Panc1 (cell line): ENCODE results near the gene FLG. TPM values are rescaled to one million over a fixed set of nuclear protein-coding genes. Genes with fewer than 3 reads are reported as not detected.

Experiments used
- ATAC-seq: fragments of 200-7000 bp; cut with Tn5 transposase; 2 replicates; pipeline ENCODE4 v1.9.1; 2020; ENCODE audit warnings: mild to moderate bottlenecking, moderate library complexity
- BruUV-seq: library from RNA; stranded (reverse); fragments of 400-500 nt; replicated peaks from 2 replicates; lab custom pipeline; 2021; lab: Mats Ljungman, UMichigan
- CTCF ChIA-PET: fragments of 300-600 bp; sonication (Branson Sonifier 250); formaldehyde crosslinking; loops from one replicate; lab custom pipeline; 2022; ENCODE audit warnings: antibody characterized with exemption; lab: Charles Lee
- POLR2A ChIA-PET: fragments of 300-600 bp; sonication (Branson Sonifier 250); formaldehyde crosslinking; loops from one replicate; lab custom pipeline; 2022; ENCODE audit warnings: antibody characterized with exemption; lab: Charles Lee
- DNase-seq: peaks from one replicate; pipeline ENCODE4 v3.0.0-alpha.2; 2010; ENCODE audit warnings: low read depth, low spot score
- H3K27ac ChIP-seq: 2 replicates; pipeline ENCODE4 v1.5.1; 2011; ENCODE audit warnings: mild to moderate bottlenecking, low read length, inconsistent platforms
- H3K27me3 ChIP-seq: fragments of 200-500 bp; sonication (Bioruptor generic); 2 replicates; pipeline ENCODE4 v1.6.0; 2014; ENCODE audit warnings: low read length, inconsistent platforms; ENCODE audit not compliant: control insufficient read depth, insufficient read depth
- H3K36me3 ChIP-seq: fragments of 200-500 bp; sonication (Bioruptor generic); 2 replicates; pipeline ENCODE4 v1.5.1; 2014; ENCODE audit warnings: inconsistent platforms, mild to moderate bottlenecking, low read length, moderate library complexity; ENCODE audit not compliant: control insufficient read depth, insufficient read depth
- H3K4me1 ChIP-seq: 2 replicates; pipeline ENCODE4 v1.5.1; 2011; ENCODE audit warnings: inconsistent platforms, mild to moderate bottlenecking, low read length, moderate library complexity; ENCODE audit not compliant: control insufficient read depth, insufficient read depth
- H3K4me3 ChIP-seq, 2 experiments: 2 replicates each; pipeline ENCODE4 v1.5.1; 2011 to 2012; ENCODE audit warnings: low read depth in 2 of 2, low read length in 2 of 2, mild to moderate bottlenecking in 2 of 2, inconsistent platforms in 1 of 2, moderate library complexity in 1 of 2
- H3K9me3 ChIP-seq: fragments of 200-500 bp; sonication (Bioruptor generic); 2 replicates; pipeline ENCODE4 v1.5.1; 2014; ENCODE audit warnings: low read depth, mild to moderate bottlenecking, inconsistent platforms, low read length, moderate library complexity; ENCODE audit not compliant: control insufficient read depth, insufficient read depth
- POLR2AphosphoS5 ChIP-seq: IDR thresholded peaks from 2 replicates; pipeline ENCODE4 v1.6.1; 2012; ENCODE audit warnings: mild to moderate bottlenecking, low read depth, low read length, moderate library complexity
- SIN3A ChIP-seq: IDR thresholded peaks from 2 replicates; pipeline ENCODE4 v1.6.1; 2012; ENCODE audit warnings: low read depth, mild to moderate bottlenecking, low read length, moderate library complexity, borderline replicate concordance; ENCODE audit not compliant: insufficient read depth
- TCF7L2 ChIP-seq: IDR thresholded peaks from 2 replicates; pipeline ENCODE4 v1.6.1; 2011; ENCODE audit warnings: mild to moderate bottlenecking, low read depth, low read length, inconsistent platforms
- in situ Hi-C: cut with HindIII; loops from 2 replicates; pipeline ENCODE4 v1.10.0; 2016; ENCODE audit warnings: low sequenced_read_pairs, low pct_unique_long_range_greater_than_20kb
- intact Hi-C: fragments of 100-400 bp; cut with micrococcal nuclease; formaldehyde crosslinking; loops from one replicate; pipeline ENCODE4 v1.10.0; 2022; ENCODE audit not compliant: unreplicated experiment
- total RNA-seq: library from RNA; stranded (reverse); gene quantifications from one replicate; pipeline ENCODE4 v1.2.1, GENCODE V29; 2021; ENCODE audit not compliant: unreplicated experiment
- TF ChIP-seq, protein P1 (sequence below), 2 experiments: IDR thresholded peaks; 2 replicates each; pipeline ENCODE4 v1.6.1; 2011 to 2012; ENCODE audit warnings: low read depth in 2 of 2, control low read depth in 1 of 2, low read length in 1 of 2, mild to moderate bottlenecking in 1 of 2, moderate library complexity in 1 of 2; ENCODE audit not compliant: insufficient read depth in 1 of 2
- TF ChIP-seq, protein P2 (sequence below): fragments of 450-650 bp; IDR thresholded peaks from 2 replicates; pipeline ENCODE4 v1.5.1; 2017; ENCODE audit warnings: mild to moderate bottlenecking

FLG gene
- total RNA-seq, 1 experiment from 2014 or later = not detected

DNA sequence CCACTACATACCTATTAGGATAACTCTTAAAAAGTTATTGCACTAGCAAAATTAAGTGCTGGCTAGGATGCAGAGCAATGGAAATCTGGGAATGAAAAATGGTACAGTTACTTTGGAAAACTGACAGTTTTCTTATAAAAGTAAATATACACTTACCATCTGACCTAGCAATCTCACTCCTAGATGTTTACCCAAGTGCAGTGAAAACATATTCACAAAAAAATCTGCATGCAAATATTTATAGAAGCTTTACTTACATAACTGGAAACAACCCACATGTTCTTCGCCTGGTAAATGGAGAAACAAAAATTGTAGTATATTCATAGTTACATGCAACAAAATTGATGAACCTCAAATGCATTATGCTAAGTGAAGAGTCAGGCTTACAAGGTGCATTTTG lies 47.6 kb upstream of the FLG start:
- no peaks in the 10 kb centered on the region for H3K36me3 ChIP-seq
- no TSS peak for BruUV-seq
- TF ChIP-seq SIN3A (no peak), TCF7L2 (no peak), POLR2AphosphoS5 (no peak)
- TF ChIP-seq, protein P1, sequence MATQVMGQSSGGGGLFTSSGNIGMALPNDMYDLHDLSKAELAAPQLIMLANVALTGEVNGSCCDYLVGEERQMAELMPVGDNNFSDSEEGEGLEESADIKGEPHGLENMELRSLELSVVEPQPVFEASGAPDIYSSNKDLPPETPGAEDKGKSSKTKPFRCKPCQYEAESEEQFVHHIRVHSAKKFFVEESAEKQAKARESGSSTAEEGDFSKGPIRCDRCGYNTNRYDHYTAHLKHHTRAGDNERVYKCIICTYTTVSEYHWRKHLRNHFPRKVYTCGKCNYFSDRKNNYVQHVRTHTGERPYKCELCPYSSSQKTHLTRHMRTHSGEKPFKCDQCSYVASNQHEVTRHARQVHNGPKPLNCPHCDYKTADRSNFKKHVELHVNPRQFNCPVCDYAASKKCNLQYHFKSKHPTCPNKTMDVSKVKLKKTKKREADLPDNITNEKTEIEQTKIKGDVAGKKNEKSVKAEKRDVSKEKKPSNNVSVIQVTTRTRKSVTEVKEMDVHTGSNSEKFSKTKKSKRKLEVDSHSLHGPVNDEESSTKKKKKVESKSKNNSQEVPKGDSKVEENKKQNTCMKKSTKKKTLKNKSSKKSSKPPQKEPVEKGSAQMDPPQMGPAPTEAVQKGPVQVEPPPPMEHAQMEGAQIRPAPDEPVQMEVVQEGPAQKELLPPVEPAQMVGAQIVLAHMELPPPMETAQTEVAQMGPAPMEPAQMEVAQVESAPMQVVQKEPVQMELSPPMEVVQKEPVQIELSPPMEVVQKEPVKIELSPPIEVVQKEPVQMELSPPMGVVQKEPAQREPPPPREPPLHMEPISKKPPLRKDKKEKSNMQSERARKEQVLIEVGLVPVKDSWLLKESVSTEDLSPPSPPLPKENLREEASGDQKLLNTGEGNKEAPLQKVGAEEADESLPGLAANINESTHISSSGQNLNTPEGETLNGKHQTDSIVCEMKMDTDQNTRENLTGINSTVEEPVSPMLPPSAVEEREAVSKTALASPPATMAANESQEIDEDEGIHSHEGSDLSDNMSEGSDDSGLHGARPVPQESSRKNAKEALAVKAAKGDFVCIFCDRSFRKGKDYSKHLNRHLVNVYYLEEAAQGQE (IDR thresholded peaks at IDR 0.05; ENCODE audit: insufficient read depth in 1 of 2, low read depth in 2 of 2, low read length in 1 of 2) = no peak
- TF ChIP-seq, protein P2, sequence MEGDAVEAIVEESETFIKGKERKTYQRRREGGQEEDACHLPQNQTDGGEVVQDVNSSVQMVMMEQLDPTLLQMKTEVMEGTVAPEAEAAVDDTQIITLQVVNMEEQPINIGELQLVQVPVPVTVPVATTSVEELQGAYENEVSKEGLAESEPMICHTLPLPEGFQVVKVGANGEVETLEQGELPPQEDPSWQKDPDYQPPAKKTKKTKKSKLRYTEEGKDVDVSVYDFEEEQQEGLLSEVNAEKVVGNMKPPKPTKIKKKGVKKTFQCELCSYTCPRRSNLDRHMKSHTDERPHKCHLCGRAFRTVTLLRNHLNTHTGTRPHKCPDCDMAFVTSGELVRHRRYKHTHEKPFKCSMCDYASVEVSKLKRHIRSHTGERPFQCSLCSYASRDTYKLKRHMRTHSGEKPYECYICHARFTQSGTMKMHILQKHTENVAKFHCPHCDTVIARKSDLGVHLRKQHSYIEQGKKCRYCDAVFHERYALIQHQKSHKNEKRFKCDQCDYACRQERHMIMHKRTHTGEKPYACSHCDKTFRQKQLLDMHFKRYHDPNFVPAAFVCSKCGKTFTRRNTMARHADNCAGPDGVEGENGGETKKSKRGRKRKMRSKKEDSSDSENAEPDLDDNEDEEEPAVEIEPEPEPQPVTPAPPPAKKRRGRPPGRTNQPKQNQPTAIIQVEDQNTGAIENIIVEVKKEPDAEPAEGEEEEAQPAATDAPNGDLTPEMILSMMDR = no peak
- H3K27me3 ChIP-seq = peaks cover 6% of the 10 kb centered on the region; the same call in 1 of the 2 replicates
- no peak overlapping the region for H3K4me3 ChIP-seq
- CTCF ChIA-PET = no interaction called here
- POLR2A ChIA-PET = no interaction called here
- no peaks in the 10 kb centered on the region for H3K4me1 ChIP-seq
- peaks cover 3% of the 10 kb centered on the region; the same call in 1 of the 2 replicates for H3K9me3 ChIP-seq
- ATAC-seq = no peak
- in situ Hi-C loops = no loop called here
- intact Hi-C loops = no loop called here
- no peak overlapping the region for H3K27ac ChIP-seq
- DNase-seq = no peak

DNA sequence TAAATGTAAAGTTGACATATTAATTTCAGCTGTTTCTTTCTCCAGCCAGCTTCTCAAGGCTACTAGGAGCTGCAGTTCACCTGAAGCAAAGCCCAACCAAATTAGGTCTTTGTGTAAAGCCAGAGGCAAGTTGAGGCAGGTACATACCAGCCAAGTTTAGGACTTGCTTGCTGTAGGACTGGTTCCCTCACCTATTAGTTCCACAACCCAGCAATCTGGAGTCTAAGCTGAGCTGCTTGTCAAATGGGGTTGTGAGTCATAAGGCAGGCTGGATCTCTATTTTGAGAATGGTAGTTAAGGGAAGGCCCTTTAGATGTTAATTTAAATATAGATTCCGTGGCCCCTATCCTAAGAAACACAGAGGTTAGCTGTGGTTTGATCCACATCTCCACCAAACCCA lies 42.4 kb upstream of the FLG start:
- H3K9me3 ChIP-seq = peaks cover 3% of the 10 kb centered on the region; the same call in 1 of the 2 replicates
- in situ Hi-C loops (no loop called here), intact Hi-C loops (no loop called here)
- no TSS peak for BruUV-seq
- H3K36me3 ChIP-seq = no peaks in the 10 kb centered on the region
- no peak overlapping the region for H3K4me3 ChIP-seq
- no peak for DNase-seq
- CTCF ChIA-PET = no interaction called here
- ATAC-seq = no peak
- TF ChIP-seq, protein P1 (IDR thresholded peaks at IDR 0.05; ENCODE audit: insufficient read depth in 1 of 2, low read depth in 2 of 2, low read length in 1 of 2) = no peak
- TF ChIP-seq, protein P2 = no peak
- no peak for TF ChIP-seq SIN3A
- no peak for TF ChIP-seq POLR2AphosphoS5
- TF ChIP-seq TCF7L2 = no peak
- no peaks in the 10 kb centered on the region for H3K4me1 ChIP-seq
- no peak overlapping the region for H3K27ac ChIP-seq
- no peaks in the 10 kb centered on the region; the same call in 1 of the 2 replicates for H3K27me3 ChIP-seq
- POLR2A ChIA-PET = no interaction called here
